Panc1 (cell line): ENCODE measurements around the gene NDUFA12. TPM values are rescaled to one million over a fixed set of nuclear protein-coding genes. Genes with fewer than 3 reads are reported as not detected.

Experiments used
- ATAC-seq: fragments of 200-7000 bp; cut with Tn5 transposase; 2 replicates; pipeline ENCODE4 v1.9.1; 2020; ENCODE audit warnings: mild to moderate bottlenecking, moderate library complexity
- BruUV-seq: library from RNA; stranded (reverse); fragments of 400-500 nt; replicated peaks from 2 replicates; lab custom pipeline; 2021; lab: Mats Ljungman, UMichigan
- CTCF ChIA-PET: fragments of 300-600 bp; sonication (Branson Sonifier 250); formaldehyde crosslinking; loops from one replicate; lab custom pipeline; 2022; ENCODE audit warnings: antibody characterized with exemption; lab: Charles Lee
- POLR2A ChIA-PET: fragments of 300-600 bp; sonication (Branson Sonifier 250); formaldehyde crosslinking; loops from one replicate; lab custom pipeline; 2022; ENCODE audit warnings: antibody characterized with exemption; lab: Charles Lee
- DNase-seq: peaks from one replicate; pipeline ENCODE4 v3.0.0-alpha.2; 2010; ENCODE audit warnings: low read depth, low spot score
- H3K27ac ChIP-seq: 2 replicates; pipeline ENCODE4 v1.5.1; 2011; ENCODE audit warnings: mild to moderate bottlenecking, low read length, inconsistent platforms
- H3K27me3 ChIP-seq: fragments of 200-500 bp; sonication (Bioruptor generic); 2 replicates; pipeline ENCODE4 v1.6.0; 2014; ENCODE audit warnings: low read length, inconsistent platforms; ENCODE audit not compliant: control insufficient read depth, insufficient read depth
- H3K36me3 ChIP-seq: fragments of 200-500 bp; sonication (Bioruptor generic); 2 replicates; pipeline ENCODE4 v1.5.1; 2014; ENCODE audit warnings: inconsistent platforms, mild to moderate bottlenecking, low read length, moderate library complexity; ENCODE audit not compliant: control insufficient read depth, insufficient read depth
- H3K4me1 ChIP-seq: 2 replicates; pipeline ENCODE4 v1.5.1; 2011; ENCODE audit warnings: inconsistent platforms, mild to moderate bottlenecking, low read length, moderate library complexity; ENCODE audit not compliant: control insufficient read depth, insufficient read depth
- H3K4me3 ChIP-seq, 2 experiments: 2 replicates each; pipeline ENCODE4 v1.5.1; 2011 to 2012; ENCODE audit warnings: low read depth in 2 of 2, low read length in 2 of 2, mild to moderate bottlenecking in 2 of 2, inconsistent platforms in 1 of 2, moderate library complexity in 1 of 2
- H3K9me3 ChIP-seq: fragments of 200-500 bp; sonication (Bioruptor generic); 2 replicates; pipeline ENCODE4 v1.5.1; 2014; ENCODE audit warnings: low read depth, mild to moderate bottlenecking, inconsistent platforms, low read length, moderate library complexity; ENCODE audit not compliant: control insufficient read depth, insufficient read depth
- POLR2AphosphoS5 ChIP-seq: IDR thresholded peaks from 2 replicates; pipeline ENCODE4 v1.6.1; 2012; ENCODE audit warnings: mild to moderate bottlenecking, low read depth, low read length, moderate library complexity
- SIN3A ChIP-seq: IDR thresholded peaks from 2 replicates; pipeline ENCODE4 v1.6.1; 2012; ENCODE audit warnings: low read depth, mild to moderate bottlenecking, low read length, moderate library complexity, borderline replicate concordance; ENCODE audit not compliant: insufficient read depth
- TCF7L2 ChIP-seq: IDR thresholded peaks from 2 replicates; pipeline ENCODE4 v1.6.1; 2011; ENCODE audit warnings: mild to moderate bottlenecking, low read depth, low read length, inconsistent platforms
- in situ Hi-C: cut with HindIII; loops from 2 replicates; pipeline ENCODE4 v1.10.0; 2016; ENCODE audit warnings: low sequenced_read_pairs, low pct_unique_long_range_greater_than_20kb
- intact Hi-C: fragments of 100-400 bp; cut with micrococcal nuclease; formaldehyde crosslinking; loops from one replicate; pipeline ENCODE4 v1.10.0; 2022; ENCODE audit not compliant: unreplicated experiment
- total RNA-seq: library from RNA; stranded (reverse); gene quantifications from one replicate; pipeline ENCODE4 v1.2.1, GENCODE V29; 2021; ENCODE audit not compliant: unreplicated experiment
- TF ChIP-seq, protein P1 (sequence below), 2 experiments: IDR thresholded peaks; 2 replicates each; pipeline ENCODE4 v1.6.1; 2011 to 2012; ENCODE audit warnings: low read depth in 2 of 2, control low read depth in 1 of 2, low read length in 1 of 2, mild to moderate bottlenecking in 1 of 2, moderate library complexity in 1 of 2; ENCODE audit not compliant: insufficient read depth in 1 of 2
- TF ChIP-seq, protein P2 (sequence below): fragments of 450-650 bp; IDR thresholded peaks from 2 replicates; pipeline ENCODE4 v1.5.1; 2017; ENCODE audit warnings: mild to moderate bottlenecking

NDUFA12 gene
- total RNA-seq, 1 experiment from 2014 or later: 108 TPM

DNA sequence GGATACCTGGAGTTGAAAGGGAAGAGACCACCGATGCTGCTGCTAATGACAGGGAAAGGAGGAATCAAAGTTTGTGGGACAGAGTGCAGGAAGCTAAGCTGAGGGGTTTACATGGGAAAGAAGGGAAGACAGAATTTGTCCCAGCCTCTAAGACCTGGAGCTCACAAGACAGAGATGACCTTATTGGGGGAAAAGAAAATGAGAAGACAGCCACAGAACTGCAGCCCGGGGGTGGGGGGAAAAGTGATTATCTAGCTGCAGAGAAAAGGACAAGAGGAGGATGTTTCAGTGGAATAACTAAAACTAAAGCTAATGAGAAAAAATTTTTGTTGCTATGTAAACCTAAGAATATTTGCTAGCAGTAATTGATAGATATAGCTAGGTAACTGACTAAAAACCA lies 30.7 kb downstream of the NDUFA12 start:
- Histone ChIP-seq H3K36me3 (no peaks in the 10 kb centered on the region), H3K4me1 (no peaks in the 10 kb centered on the region), H3K4me3 (no peak overlapping the region), H3K9me3 (no peaks in the 10 kb centered on the region), H3K27ac (no peak overlapping the region), H3K27me3 (no peaks in the 10 kb centered on the region)
- ATAC-seq: no peak
- DNase-seq: no peak
- TF ChIP-seq, protein P1, sequence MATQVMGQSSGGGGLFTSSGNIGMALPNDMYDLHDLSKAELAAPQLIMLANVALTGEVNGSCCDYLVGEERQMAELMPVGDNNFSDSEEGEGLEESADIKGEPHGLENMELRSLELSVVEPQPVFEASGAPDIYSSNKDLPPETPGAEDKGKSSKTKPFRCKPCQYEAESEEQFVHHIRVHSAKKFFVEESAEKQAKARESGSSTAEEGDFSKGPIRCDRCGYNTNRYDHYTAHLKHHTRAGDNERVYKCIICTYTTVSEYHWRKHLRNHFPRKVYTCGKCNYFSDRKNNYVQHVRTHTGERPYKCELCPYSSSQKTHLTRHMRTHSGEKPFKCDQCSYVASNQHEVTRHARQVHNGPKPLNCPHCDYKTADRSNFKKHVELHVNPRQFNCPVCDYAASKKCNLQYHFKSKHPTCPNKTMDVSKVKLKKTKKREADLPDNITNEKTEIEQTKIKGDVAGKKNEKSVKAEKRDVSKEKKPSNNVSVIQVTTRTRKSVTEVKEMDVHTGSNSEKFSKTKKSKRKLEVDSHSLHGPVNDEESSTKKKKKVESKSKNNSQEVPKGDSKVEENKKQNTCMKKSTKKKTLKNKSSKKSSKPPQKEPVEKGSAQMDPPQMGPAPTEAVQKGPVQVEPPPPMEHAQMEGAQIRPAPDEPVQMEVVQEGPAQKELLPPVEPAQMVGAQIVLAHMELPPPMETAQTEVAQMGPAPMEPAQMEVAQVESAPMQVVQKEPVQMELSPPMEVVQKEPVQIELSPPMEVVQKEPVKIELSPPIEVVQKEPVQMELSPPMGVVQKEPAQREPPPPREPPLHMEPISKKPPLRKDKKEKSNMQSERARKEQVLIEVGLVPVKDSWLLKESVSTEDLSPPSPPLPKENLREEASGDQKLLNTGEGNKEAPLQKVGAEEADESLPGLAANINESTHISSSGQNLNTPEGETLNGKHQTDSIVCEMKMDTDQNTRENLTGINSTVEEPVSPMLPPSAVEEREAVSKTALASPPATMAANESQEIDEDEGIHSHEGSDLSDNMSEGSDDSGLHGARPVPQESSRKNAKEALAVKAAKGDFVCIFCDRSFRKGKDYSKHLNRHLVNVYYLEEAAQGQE (IDR thresholded peaks at IDR 0.05; ENCODE audit: insufficient read depth in 1 of 2, low read depth in 2 of 2, low read length in 1 of 2): no peak
- no peak for TF ChIP-seq SIN3A
- CTCF ChIA-PET: no interaction called here
- POLR2A ChIA-PET: no interaction called here
- intact Hi-C loops (no loop called here), in situ Hi-C loops (no loop called here)
- BruUV-seq: no TSS peak

DNA sequence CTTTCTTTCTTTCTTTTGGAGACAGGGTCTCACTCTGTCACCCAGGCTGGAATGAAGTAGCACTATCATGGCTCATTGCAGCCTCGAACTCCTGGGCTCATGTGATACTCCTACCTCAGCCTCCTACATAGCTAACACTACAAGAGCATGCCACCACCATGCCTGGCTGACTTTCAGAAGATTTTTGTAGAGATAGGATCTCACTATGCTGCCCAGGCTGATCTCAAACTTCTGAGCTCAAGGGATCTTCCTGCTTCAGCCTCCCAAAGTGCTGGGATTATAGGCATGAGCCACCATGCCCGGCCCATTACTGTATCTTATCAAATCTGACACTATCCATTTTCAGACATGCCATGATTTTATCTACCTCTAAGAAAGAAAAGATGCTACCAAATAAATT lies 31.6 kb downstream of the NDUFA12 start:
- no TSS peak for BruUV-seq
- H3K27ac ChIP-seq: no peak overlapping the region
- DNase-seq: no peak
- ATAC-seq: no peak
- no peaks in the 10 kb centered on the region for H3K36me3 ChIP-seq
- intact Hi-C loops (no loop called here), in situ Hi-C loops (no loop called here)
- POLR2A ChIA-PET: no interaction called here
- TF ChIP-seq, protein P2, sequence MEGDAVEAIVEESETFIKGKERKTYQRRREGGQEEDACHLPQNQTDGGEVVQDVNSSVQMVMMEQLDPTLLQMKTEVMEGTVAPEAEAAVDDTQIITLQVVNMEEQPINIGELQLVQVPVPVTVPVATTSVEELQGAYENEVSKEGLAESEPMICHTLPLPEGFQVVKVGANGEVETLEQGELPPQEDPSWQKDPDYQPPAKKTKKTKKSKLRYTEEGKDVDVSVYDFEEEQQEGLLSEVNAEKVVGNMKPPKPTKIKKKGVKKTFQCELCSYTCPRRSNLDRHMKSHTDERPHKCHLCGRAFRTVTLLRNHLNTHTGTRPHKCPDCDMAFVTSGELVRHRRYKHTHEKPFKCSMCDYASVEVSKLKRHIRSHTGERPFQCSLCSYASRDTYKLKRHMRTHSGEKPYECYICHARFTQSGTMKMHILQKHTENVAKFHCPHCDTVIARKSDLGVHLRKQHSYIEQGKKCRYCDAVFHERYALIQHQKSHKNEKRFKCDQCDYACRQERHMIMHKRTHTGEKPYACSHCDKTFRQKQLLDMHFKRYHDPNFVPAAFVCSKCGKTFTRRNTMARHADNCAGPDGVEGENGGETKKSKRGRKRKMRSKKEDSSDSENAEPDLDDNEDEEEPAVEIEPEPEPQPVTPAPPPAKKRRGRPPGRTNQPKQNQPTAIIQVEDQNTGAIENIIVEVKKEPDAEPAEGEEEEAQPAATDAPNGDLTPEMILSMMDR: no peak
- TF ChIP-seq TCF7L2 (no peak), SIN3A (no peak), POLR2AphosphoS5 (no peak)
- TF ChIP-seq, protein P1 (IDR thresholded peaks at IDR 0.05; ENCODE audit: insufficient read depth in 1 of 2, low read depth in 2 of 2, low read length in 1 of 2): no peak
- no peak overlapping the region for H3K4me3 ChIP-seq
- no peaks in the 10 kb centered on the region for H3K9me3 ChIP-seq
- no peaks in the 10 kb centered on the region for H3K4me1 ChIP-seq
- H3K27me3 ChIP-seq: no peaks in the 10 kb centered on the region
- CTCF ChIA-PET: no interaction called here
